CD4-positive, alpha-beta T cell (primary cell): ENCODE data around the gene CTNNA1. TPM values are rescaled to one million over a fixed set of nuclear protein-coding genes. Genes with fewer than 3 reads are reported as not detected.
"Not testable (repeated sequence)": the region's sequence is repeated elsewhere in the genome, so short reads cannot be mapped to it uniquely, and the experiment has no call there.

Source experiments
- ATAC-seq: fragments of 200-7000 bp; cut with Tn5 transposase; one replicate; pipeline ENCODE4 v1.10.0; 2022; ENCODE audit warnings: mild to moderate bottlenecking; ENCODE audit not compliant: poor library complexity
- CTCF ChIA-PET: fragments of 350-600 bp; sonication (Branson Sonifier 250); formaldehyde crosslinking; loops from one replicate; lab custom pipeline; 2021; ENCODE audit warnings: antibody characterized with exemption, inconsistent platforms; lab: Charles Lee
- POLR2A ChIA-PET: fragments of 350-600 bp; sonication (Branson Sonifier 250); formaldehyde crosslinking; loops from one replicate; lab custom pipeline; 2021; ENCODE audit warnings: antibody characterized with exemption, inconsistent platforms; lab: Charles Lee
- DNase-seq, 14 experiments: peaks; one replicate each; pipeline ENCODE4 v3.0.0-alpha.2; 2013 to 2020; ENCODE audit warnings: mixed read lengths in 2 of 14
- H3K27ac ChIP-seq, 2 donors: one replicate each; pipeline versions ENCODE4 v1.5.1 to v1.7.0; 2013; ENCODE audit warnings: low read length in 2 of 2, low read depth in 1 of 2, mild to moderate bottlenecking in 1 of 2
- H3K27me3 ChIP-seq, 2 experiments: 1 replicate in 1 of 2; 2 replicates in 1 of 2; pipeline versions ENCODE4 v1.6.1 to v1.7.0; 2013; ENCODE audit warnings: low read length in 2 of 2, control low read depth in 1 of 2, mild to moderate bottlenecking in 1 of 2, moderate library complexity in 1 of 2; ENCODE audit not compliant: insufficient read depth in 2 of 2, control insufficient read depth in 1 of 2
- H3K36me3 ChIP-seq: one replicate; pipeline ENCODE4 v1.6.1; 2013; ENCODE audit warnings: low read length, control low read depth; ENCODE audit not compliant: insufficient read depth
- H3K4me1 ChIP-seq: one replicate; pipeline ENCODE4 v1.6.1; 2013; ENCODE audit warnings: low read length, control low read depth; ENCODE audit not compliant: insufficient read depth
- H3K4me3 ChIP-seq: one replicate; pipeline ENCODE4 v1.5.1; 2013; ENCODE audit warnings: mild to moderate bottlenecking, low read length, moderate library complexity
- H3K9me3 ChIP-seq, 2 experiments: 1 replicate in 1 of 2; 2 replicates in 1 of 2; pipeline versions ENCODE4 v1.6.1 to v1.7.0; 2013; ENCODE audit warnings: low read length in 2 of 2, mild to moderate bottlenecking in 2 of 2, control low read depth in 1 of 2, moderate library complexity in 1 of 2; ENCODE audit not compliant: control insufficient read depth in 1 of 2, insufficient read depth in 1 of 2
- H3K27ac Mint-ChIP-seq: one replicate; pipeline ENCODE4 v1.8.0; 2020; ENCODE audit warnings: mixed read lengths
- H3K27me3 Mint-ChIP-seq: one replicate; pipeline ENCODE4 v1.8.0; 2021; ENCODE audit warnings: mixed read lengths
- H3K36me3 Mint-ChIP-seq: one replicate; pipeline ENCODE4 v1.8.0; 2021; ENCODE audit warnings: low read depth, mixed read lengths
- H3K4me1 Mint-ChIP-seq: one replicate; pipeline ENCODE4 v1.8.0; 2021; ENCODE audit warnings: low read depth, mixed read lengths
- H3K4me3 Mint-ChIP-seq: one replicate; pipeline ENCODE4 v1.8.0; 2020; ENCODE audit warnings: mild to moderate bottlenecking, mixed read lengths
- H3K9me3 Mint-ChIP-seq: one replicate; pipeline ENCODE4 v1.8.0; 2020; ENCODE audit warnings: mixed read lengths
- intact Hi-C, 2 experiments: fragments of 100-400 bp; cut with DNase I in 1 of 2; cut with micrococcal nuclease in 1 of 2; formaldehyde crosslinking; loops; one replicate each; pipeline versions ENCODE4 v1.15.1 to v1.9.0; 2023 to 2025; cut with DNase I, micrococcal nuclease
- total RNA-seq, 174 experiments: library from RNA in 2 of 174; stranded (reverse) in 2 of 174; gene quantifications; one replicate each; pipeline ENCODE4 v1.2.3 and lab custom pipeline; 2021 to 2026
- TF ChIP-seq, protein P1 (sequence below): fragments of 200-600 bp; IDR thresholded peaks from one replicate; pipeline ENCODE4 v1.8.0; 2022; ENCODE audit warnings: antibody characterized with exemption, mild to moderate bottlenecking

CTNNA1 gene
- total RNA-seq, 2 experiments from 2014 or later: 6.0 to 6.7 TPM

DNA sequence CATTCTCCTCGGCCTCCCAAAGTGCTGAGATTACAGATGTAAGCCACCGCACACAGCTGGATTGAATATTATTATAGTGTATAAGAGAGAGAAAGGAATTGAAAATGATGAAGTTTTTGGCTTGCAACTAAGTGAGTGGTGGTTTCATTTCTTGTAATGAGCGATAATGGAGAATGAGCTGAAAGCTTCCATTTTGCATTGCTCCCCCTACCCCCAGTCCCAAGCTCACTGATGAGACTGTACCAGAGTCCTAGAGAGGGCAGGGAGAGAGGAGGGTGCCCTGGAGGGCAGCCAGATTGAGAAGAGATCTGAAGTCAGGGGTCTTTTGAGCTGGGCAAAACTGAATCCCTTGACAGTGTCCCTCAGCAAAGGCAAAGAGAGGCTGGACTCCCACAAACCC lies 38.5 kb upstream of the CTNNA1 start:
- Mint-ChIP-seq H3K4me3 (no peak overlapping the region), H3K27ac (no peak overlapping the region), H3K4me1 (no peaks in the 10 kb centered on the region), H3K36me3 (no peaks in the 10 kb centered on the region), H3K9me3 (no peaks in the 10 kb centered on the region), H3K27me3 (peaks cover 52% of the 10 kb centered on the region)
- Histone ChIP-seq H3K36me3 (no peaks in the 10 kb centered on the region), H3K4me3 (no peak overlapping the region), H3K9me3 (no peaks in the 10 kb centered on the region), H3K27me3 (peaks cover 11 to 21% of the 10 kb centered on the region in 2 experiments), H3K27ac (no peak overlapping the region), H3K4me1 (no peaks in the 10 kb centered on the region)
- ATAC-seq (no peak), DNase-seq (no peak)
- ChIA-PET CTCF (no interaction called here), POLR2A (interaction anchor here (0.7 kb wide), 1 partner anchor 47 kb away, joined by 3 read pairs; no protein-coding TSS in a partner anchor)
- TF ChIP-seq, protein P1, sequence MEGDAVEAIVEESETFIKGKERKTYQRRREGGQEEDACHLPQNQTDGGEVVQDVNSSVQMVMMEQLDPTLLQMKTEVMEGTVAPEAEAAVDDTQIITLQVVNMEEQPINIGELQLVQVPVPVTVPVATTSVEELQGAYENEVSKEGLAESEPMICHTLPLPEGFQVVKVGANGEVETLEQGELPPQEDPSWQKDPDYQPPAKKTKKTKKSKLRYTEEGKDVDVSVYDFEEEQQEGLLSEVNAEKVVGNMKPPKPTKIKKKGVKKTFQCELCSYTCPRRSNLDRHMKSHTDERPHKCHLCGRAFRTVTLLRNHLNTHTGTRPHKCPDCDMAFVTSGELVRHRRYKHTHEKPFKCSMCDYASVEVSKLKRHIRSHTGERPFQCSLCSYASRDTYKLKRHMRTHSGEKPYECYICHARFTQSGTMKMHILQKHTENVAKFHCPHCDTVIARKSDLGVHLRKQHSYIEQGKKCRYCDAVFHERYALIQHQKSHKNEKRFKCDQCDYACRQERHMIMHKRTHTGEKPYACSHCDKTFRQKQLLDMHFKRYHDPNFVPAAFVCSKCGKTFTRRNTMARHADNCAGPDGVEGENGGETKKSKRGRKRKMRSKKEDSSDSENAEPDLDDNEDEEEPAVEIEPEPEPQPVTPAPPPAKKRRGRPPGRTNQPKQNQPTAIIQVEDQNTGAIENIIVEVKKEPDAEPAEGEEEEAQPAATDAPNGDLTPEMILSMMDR: no peak
- intact Hi-C loops: no loop called here

DNA sequence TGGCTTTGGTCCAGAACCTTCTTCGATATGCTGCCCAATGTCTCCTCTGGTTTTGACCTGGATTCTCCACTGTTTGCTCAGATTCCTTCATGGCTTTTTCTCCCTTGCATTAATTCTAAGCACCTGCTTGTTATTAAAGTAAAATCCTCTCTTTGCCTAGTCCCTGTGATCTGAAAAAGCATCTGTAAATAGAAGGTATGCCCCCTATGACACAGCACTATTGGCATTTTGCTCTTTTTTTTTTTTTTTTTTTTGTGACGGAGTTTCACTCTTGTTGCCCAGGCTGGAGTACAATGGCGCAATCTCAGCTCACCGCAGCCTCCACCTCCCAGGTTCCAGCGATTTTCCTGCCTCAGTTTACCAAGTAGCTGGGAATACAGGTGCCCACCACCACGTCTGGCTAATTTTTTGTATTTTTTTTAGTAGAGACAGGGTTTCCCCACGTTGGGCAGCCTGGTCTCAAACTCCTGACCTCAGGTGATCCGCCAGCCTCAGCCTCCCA lies 37.2 kb upstream of the CTNNA1 start:
- H3K36me3 Mint-ChIP-seq, ATAC-seq, H3K36me3 ChIP-seq, H3K27ac Mint-ChIP-seq, H3K9me3 Mint-ChIP-seq, H3K4me1 Mint-ChIP-seq, DNase-seq, H3K9me3 ChIP-seq, H3K4me1 ChIP-seq, H3K4me3 ChIP-seq, POLR2A ChIA-PET, CTCF ChIA-PET, H3K27ac ChIP-seq, H3K4me3 Mint-ChIP-seq, intact Hi-C loops: not testable (repeated sequence)
- H3K27me3 Mint-ChIP-seq: peaks cover 56% of the 10 kb centered on the region
- H3K27me3 ChIP-seq: peaks cover 11 to 23% of the 10 kb centered on the region in 2 experiments

GRCh38 chr5:138716456-138716924 lies 36.7 kb upstream of the CTNNA1 start:
- no peaks in the 10 kb centered on the region for H3K4me1 ChIP-seq
- no peak overlapping the region for H3K27ac ChIP-seq
- H3K27me3 Mint-ChIP-seq: peaks cover 54% of the 10 kb centered on the region
- ATAC-seq (no peak), DNase-seq (no peak)
- ChIA-PET POLR2A (no interaction called here), CTCF (no interaction called here)
- H3K36me3 ChIP-seq: no peaks in the 10 kb centered on the region
- no peaks in the 10 kb centered on the region for H3K4me1 Mint-ChIP-seq
- H3K9me3 ChIP-seq: no peaks in the 10 kb centered on the region
- intact Hi-C loops: no loop called here
- no peaks in the 10 kb centered on the region for H3K36me3 Mint-ChIP-seq
- TF ChIP-seq, protein P1: no peak
- no peak overlapping the region for H3K4me3 ChIP-seq
- H3K4me3 Mint-ChIP-seq: no peak overlapping the region
- H3K27ac Mint-ChIP-seq: no peak overlapping the region
- H3K9me3 Mint-ChIP-seq: no peaks in the 10 kb centered on the region
- H3K27me3 ChIP-seq: peaks cover 11 to 23% of the 10 kb centered on the region in 2 experiments

DNA sequence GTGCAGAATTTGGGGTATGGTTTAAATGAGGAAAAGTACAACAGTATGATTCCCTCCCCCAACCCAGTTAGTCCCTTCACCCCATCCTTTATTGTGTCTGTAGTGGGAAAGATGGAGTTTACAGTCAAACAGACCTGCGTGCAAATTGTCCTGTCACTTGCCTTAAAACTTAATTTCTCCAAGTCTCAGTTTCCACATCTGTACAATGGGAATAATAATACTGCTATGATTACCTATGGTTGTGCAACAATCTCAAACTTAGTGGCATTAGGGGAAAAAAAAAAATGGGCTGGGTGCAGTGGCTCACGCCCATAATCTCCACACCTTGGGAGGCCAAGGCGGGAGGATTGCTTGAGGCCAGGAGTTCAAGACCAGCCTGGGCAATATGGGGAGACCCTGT lies 35.8 kb upstream of the CTNNA1 start:
- Histone ChIP-seq H3K27ac (no peak overlapping the region), H3K9me3 (no peaks in the 10 kb centered on the region), H3K4me3 (no peak overlapping the region), H3K36me3 (no peaks in the 10 kb centered on the region), H3K27me3 (peaks cover 17 to 19% of the 10 kb centered on the region in 2 experiments), H3K4me1 (no peaks in the 10 kb centered on the region)
- ChIA-PET POLR2A (no interaction called here), CTCF (no interaction called here)
- intact Hi-C loops: no loop called here
- DNase-seq (no peak), ATAC-seq (no peak)
- H3K27me3 Mint-ChIP-seq: peaks cover 53% of the 10 kb centered on the region
- no peaks in the 10 kb centered on the region for H3K9me3 Mint-ChIP-seq
- H3K4me1 Mint-ChIP-seq: no peaks in the 10 kb centered on the region
- H3K36me3 Mint-ChIP-seq: no peaks in the 10 kb centered on the region
- H3K4me3 Mint-ChIP-seq: no peak overlapping the region
- TF ChIP-seq, protein P1: no peak
- no peak overlapping the region for H3K27ac Mint-ChIP-seq
